C4-2B (cell line): ENCODE results near the gene KMT5B.

Source experiments
- CTCF ChIP-seq: fragments of 450-650 bp; conservative IDR thresholded peaks from 2 replicates; pipeline ENCODE4 v1.5.1; 2017; ENCODE audit warnings: mild to moderate bottlenecking
- ZFX ChIP-seq: fragments of 450-650 bp; IDR thresholded peaks from 2 replicates; pipeline ENCODE4 v1.6.1; 2017

GRCh38 chr11:68193018-68193417, 20.1 kb downstream of the KMT5B start:
- TF ChIP-seq CTCF (no peak), ZFX (no peak)
